T-helper 17 cell (primary cell): ENCODE data around the gene AFG1L. TPM values are rescaled to one million over a fixed set of nuclear protein-coding genes. Genes with fewer than 3 reads are reported as not detected.
A peak's percentile ranks its signal among the peaks of the same experiment; 100 is the strongest.
"Not testable (repeated sequence)": the region's sequence is repeated elsewhere in the genome, so short reads cannot be mapped to it uniquely, and the experiment has no call there.

Experiments used
- ATAC-seq: fragments of 150-1000 bp; cut with Tn5 transposase; 2 replicates; pipeline ENCODE4 v1.10.0; 2021; ENCODE audit warnings: mild to moderate bottlenecking, moderate library complexity
- DNase-seq, 3 donors: peaks; one replicate each; pipeline versions ENCODE4 v3.0.0 to v3.0.0-alpha.2; 2020 to 2021
- H3K9me3 ChIP-seq: one replicate; pipeline ENCODE4 v1.7.0; 2013; ENCODE audit warnings: low read length, mild to moderate bottlenecking; ENCODE audit not compliant: control insufficient read depth, poor library complexity, severe bottlenecking
- H3K27ac Mint-ChIP-seq: one replicate; pipeline ENCODE4 v1.8.0; 2022; ENCODE audit warnings: mild to moderate bottlenecking, moderate library complexity, mixed read lengths
- H3K27me3 Mint-ChIP-seq: one replicate; pipeline ENCODE4 v1.8.0; 2022; ENCODE audit warnings: mixed read lengths
- H3K36me3 Mint-ChIP-seq: one replicate; pipeline ENCODE4 v1.8.0; 2022; ENCODE audit warnings: low read depth, mixed read lengths
- H3K4me1 Mint-ChIP-seq: one replicate; pipeline ENCODE4 v1.8.0; 2022; ENCODE audit warnings: mild to moderate bottlenecking, mixed read lengths
- H3K4me3 Mint-ChIP-seq: one replicate; pipeline ENCODE4 v1.8.0; 2022; ENCODE audit warnings: mild to moderate bottlenecking, moderate library complexity, mixed read lengths
- total RNA-seq, 4 donors: library from RNA in 2 of 4; stranded (reverse) in 2 of 4; gene quantifications; one replicate each; pipeline ENCODE4 v1.2.3 and lab custom pipeline; 2022 to 2026

AFG1L gene
- total RNA-seq, 2 donors from 2014 or later, result 3.0 to 4.8 TPM

DNA sequence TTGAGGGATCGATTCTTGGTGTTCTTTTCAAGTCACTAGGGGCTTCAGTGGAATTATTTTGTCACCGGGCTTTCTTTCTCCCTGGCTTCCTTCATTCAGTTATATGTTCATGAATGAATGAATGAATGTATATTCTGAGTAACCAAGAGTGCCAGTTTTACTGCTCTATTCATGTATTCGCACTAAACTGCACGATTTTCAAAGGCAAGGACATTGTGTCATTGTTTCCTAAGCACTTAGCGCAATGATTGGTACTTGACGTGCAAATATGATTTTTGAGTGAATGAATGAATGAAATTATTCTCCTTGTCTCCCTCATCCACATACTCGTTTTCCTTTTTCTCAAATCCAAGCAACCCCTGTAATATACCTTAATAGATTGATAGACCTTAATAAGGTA, 822 bp downstream of the AFG1L start:
- H3K4me3 Mint-ChIP-seq, result peak overlapping the region; percentile 95
- peaks cover 19% of the 10 kb centered on the region for H3K4me1 Mint-ChIP-seq
- H3K9me3 ChIP-seq, result no peaks in the 10 kb centered on the region
- H3K27ac Mint-ChIP-seq, result peak overlapping the region; percentile 99
- peaks cover 5% of the 10 kb centered on the region for H3K36me3 Mint-ChIP-seq
- H3K27me3 Mint-ChIP-seq, result no peaks in the 10 kb centered on the region
- DNase-seq (no peak), ATAC-seq (no peak)

DNA sequence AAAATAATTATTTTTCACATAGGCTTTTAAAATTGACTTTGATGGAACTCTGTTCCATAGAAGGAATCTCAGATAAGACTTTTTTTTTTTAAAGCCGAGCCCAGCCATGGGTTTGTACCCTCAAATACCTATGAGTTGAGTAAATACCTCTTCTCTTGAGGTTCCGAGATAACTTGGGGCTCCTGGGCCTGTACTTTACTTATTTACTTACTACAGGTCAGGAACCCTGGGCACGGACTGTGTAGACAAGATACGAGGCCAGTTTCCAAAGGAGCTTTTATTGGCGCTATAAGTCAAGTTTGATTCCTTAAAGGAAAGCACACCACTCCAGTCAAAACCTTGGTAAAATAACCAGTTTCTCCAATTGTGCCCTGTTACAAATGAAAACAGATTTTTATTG, 7.5 kb downstream of the AFG1L start:
- no peaks in the 10 kb centered on the region for H3K9me3 ChIP-seq
- peaks cover 12% of the 10 kb centered on the region for H3K4me1 Mint-ChIP-seq
- H3K4me3 Mint-ChIP-seq, result no peak overlapping the region
- ATAC-seq (no peak), DNase-seq (no peak)
- no peaks in the 10 kb centered on the region for H3K27me3 Mint-ChIP-seq
- H3K36me3 Mint-ChIP-seq, result peaks cover 2% of the 10 kb centered on the region
- no peak overlapping the region for H3K27ac Mint-ChIP-seq

GRCh38 chr6:108304646-108305045, 9.8 kb downstream of the AFG1L start:
- H3K27me3 Mint-ChIP-seq, result no peaks in the 10 kb centered on the region
- H3K27ac Mint-ChIP-seq, result no peak overlapping the region
- ATAC-seq (no peak), DNase-seq (no peak)
- H3K4me1 Mint-ChIP-seq, result peaks cover 5% of the 10 kb centered on the region
- peaks cover 2% of the 10 kb centered on the region for H3K36me3 Mint-ChIP-seq
- no peak overlapping the region for H3K4me3 Mint-ChIP-seq
- no peaks in the 10 kb centered on the region for H3K9me3 ChIP-seq

- not testable (repeated sequence) for H3K27me3 Mint-ChIP-seq, DNase-seq
These were observed 13.8 kb downstream of the AFG1L start for GRCh38 chr6:108308641-108309040.

GRCh38 chr6:108309844-108310243, 15.0 kb downstream of the AFG1L start:
- no peak for DNase-seq
- H3K27me3 Mint-ChIP-seq, result no peaks in the 10 kb centered on the region
- peaks cover 6% of the 10 kb centered on the region for H3K4me1 Mint-ChIP-seq
- peaks cover 3% of the 10 kb centered on the region for H3K36me3 Mint-ChIP-seq
- no peaks in the 10 kb centered on the region for H3K9me3 ChIP-seq
- no peak overlapping the region for H3K27ac Mint-ChIP-seq
- ATAC-seq, result no peak
- no peak overlapping the region for H3K4me3 Mint-ChIP-seq

More at GRCh38 chr6:108308641-108309040, 13.8 kb downstream of the AFG1L start:
- H3K9me3 ChIP-seq, ATAC-seq, H3K27ac Mint-ChIP-seq, H3K36me3 Mint-ChIP-seq, H3K4me3 Mint-ChIP-seq, H3K4me1 Mint-ChIP-seq: not testable (repeated sequence)

DNA sequence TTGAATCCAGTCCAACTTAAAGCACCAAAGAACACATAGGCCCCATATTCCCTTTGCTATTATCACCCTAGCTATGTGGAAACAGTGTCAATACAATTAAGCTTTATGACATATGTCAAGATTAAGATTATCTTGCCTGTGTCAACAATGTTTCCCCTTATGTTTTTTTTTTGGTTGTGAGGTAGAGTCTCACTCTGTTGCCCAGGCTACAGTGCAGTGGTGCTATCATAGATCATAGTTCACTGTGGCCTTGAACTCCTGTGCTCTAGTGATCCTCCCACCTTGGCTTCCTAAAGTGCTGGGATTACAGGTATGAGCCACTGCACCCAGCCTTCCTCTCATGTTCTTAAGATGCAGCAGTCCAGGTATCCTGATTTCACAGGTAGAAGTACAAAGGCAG, 17.8 kb downstream of the AFG1L start:
- no peak for ATAC-seq
- H3K36me3 Mint-ChIP-seq, result peaks cover 6% of the 10 kb centered on the region
- peaks cover 6% of the 10 kb centered on the region for H3K4me1 Mint-ChIP-seq
- H3K27ac Mint-ChIP-seq, result no peak overlapping the region
- no peak for DNase-seq
- H3K4me3 Mint-ChIP-seq, result no peak overlapping the region
- no peaks in the 10 kb centered on the region for H3K27me3 Mint-ChIP-seq
- no peaks in the 10 kb centered on the region for H3K9me3 ChIP-seq

- ATAC-seq (no peak), DNase-seq (no peak)
- H3K4me3 Mint-ChIP-seq, result no peak overlapping the region
- H3K4me1 Mint-ChIP-seq, result no peaks in the 10 kb centered on the region
- no peaks in the 10 kb centered on the region for H3K9me3 ChIP-seq
- no peaks in the 10 kb centered on the region for H3K27me3 Mint-ChIP-seq
- peaks cover 3% of the 10 kb centered on the region for H3K36me3 Mint-ChIP-seq
- no peak overlapping the region for H3K27ac Mint-ChIP-seq
These were observed 26.4 kb downstream of the AFG1L start for GRCh38 chr6:108321253-108321747.

DNA sequence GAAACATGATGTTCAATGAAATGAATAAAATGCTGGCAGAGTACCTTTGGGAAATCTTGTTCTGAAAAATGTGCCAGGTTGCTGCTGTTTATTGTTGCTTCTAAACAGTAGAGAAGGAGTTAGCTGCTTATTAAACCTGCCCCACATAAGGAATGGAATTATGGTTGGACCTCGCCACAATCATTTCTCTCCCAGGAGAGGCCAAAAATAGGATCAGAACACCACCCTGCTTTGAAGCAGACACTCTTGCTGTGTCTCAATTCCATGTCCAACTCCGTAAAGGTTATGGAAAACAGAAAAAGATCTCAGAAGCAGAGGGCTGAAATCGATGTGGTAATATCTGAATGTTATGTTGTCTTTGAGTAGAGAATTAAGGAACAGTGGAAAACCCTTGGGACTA, 27.9 kb downstream of the AFG1L start:
- Mint-ChIP-seq H3K27me3 (no peaks in the 10 kb centered on the region), H3K4me3 (no peak overlapping the region), H3K4me1 (no peaks in the 10 kb centered on the region), H3K36me3 (peaks cover 3% of the 10 kb centered on the region), H3K27ac (no peak overlapping the region)
- no peak for ATAC-seq
- no peaks in the 10 kb centered on the region for H3K9me3 ChIP-seq
- DNase-seq, result no peak

GRCh38 chr6:108323710-108324466, 29.0 kb downstream of the AFG1L start:
- Mint-ChIP-seq H3K27ac (no peak overlapping the region), H3K36me3 (peaks cover 3% of the 10 kb centered on the region), H3K27me3 (no peaks in the 10 kb centered on the region), H3K4me3 (no peak overlapping the region), H3K4me1 (no peaks in the 10 kb centered on the region)
- DNase-seq, result no peak
- ATAC-seq, result no peak
- no peaks in the 10 kb centered on the region for H3K9me3 ChIP-seq

DNA sequence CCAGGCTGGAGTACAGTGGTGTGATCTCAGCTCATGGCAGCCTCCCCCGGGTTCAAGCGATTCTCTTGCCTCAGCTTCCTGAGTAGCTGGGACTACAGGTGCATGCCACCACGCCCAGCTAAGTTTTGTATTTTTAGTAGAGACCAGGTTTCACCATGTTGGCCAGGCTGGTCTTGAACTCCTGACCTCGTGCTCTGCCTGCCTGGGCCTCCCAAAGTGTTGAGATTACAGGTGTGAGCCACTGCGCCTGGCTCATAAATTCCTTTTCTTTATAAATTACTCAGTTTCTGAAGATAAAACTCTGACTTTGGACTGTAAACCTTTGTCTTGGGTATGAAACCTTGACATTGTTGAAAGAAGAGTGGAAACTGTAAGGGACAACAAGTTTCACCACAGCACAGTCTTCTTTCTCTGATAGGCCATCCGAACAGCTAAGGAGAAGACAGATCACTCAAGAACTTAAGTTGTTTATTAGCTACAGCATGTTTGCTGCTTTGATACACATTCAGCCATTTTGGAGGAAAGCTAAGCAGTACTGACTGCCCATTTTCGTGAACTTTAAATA, 35.4 kb downstream of the AFG1L start:
- not testable (repeated sequence) for H3K36me3 Mint-ChIP-seq, H3K27me3 Mint-ChIP-seq, H3K4me1 Mint-ChIP-seq, ATAC-seq, H3K9me3 ChIP-seq, H3K4me3 Mint-ChIP-seq, DNase-seq, H3K27ac Mint-ChIP-seq

- Mint-ChIP-seq H3K27me3 (no peaks in the 10 kb centered on the region), H3K4me1 (no peaks in the 10 kb centered on the region)
These were observed 36.0 kb downstream of the AFG1L start for GRCh38 chr6:108330806-108331205.

DNA sequence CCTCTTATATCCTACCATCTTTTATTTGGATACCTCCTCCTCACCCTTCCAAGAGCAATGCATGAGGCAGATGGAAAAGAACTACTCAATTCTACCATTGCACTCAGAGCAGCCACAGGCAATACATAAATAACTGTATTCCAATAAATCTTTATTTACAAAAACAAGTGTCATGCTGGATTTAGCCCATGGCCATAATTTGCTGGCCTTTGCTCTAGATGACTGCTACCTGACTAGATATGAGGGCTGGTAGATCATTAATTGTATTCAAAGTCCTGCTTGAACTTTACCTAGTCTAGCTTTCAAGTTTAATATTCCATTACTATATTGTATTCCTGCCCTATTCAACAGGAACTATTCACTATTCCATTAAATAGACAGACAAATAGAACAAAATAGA, 37.1 kb downstream of the AFG1L start:
- H3K36me3 Mint-ChIP-seq, result peaks cover 5% of the 10 kb centered on the region
- no peaks in the 10 kb centered on the region for H3K27me3 Mint-ChIP-seq
- H3K9me3 ChIP-seq, result no peaks in the 10 kb centered on the region
- no peak for ATAC-seq
- H3K27ac Mint-ChIP-seq, result no peak overlapping the region
- no peak for DNase-seq
- H3K4me3 Mint-ChIP-seq, result no peak overlapping the region
- H3K4me1 Mint-ChIP-seq, result no peaks in the 10 kb centered on the region

More at GRCh38 chr6:108330806-108331205, 36.0 kb downstream of the AFG1L start:
- no peak for DNase-seq
- H3K4me3 Mint-ChIP-seq, result no peak overlapping the region
- H3K27ac Mint-ChIP-seq, result no peak overlapping the region
- H3K36me3 Mint-ChIP-seq, result peaks cover 5% of the 10 kb centered on the region
- no peaks in the 10 kb centered on the region for H3K9me3 ChIP-seq
- no peak for ATAC-seq

- no peak overlapping the region for H3K27ac Mint-ChIP-seq
- H3K9me3 ChIP-seq, result no peaks in the 10 kb centered on the region
- DNase-seq (no peak), ATAC-seq (no peak)
- H3K36me3 Mint-ChIP-seq, result peaks cover 6% of the 10 kb centered on the region
- no peak overlapping the region for H3K4me3 Mint-ChIP-seq
- H3K4me1 Mint-ChIP-seq, result no peaks in the 10 kb centered on the region
- H3K27me3 Mint-ChIP-seq, result no peaks in the 10 kb centered on the region
These were observed 42.1 kb downstream of the AFG1L start for GRCh38 chr6:108336971-108337370.

DNA sequence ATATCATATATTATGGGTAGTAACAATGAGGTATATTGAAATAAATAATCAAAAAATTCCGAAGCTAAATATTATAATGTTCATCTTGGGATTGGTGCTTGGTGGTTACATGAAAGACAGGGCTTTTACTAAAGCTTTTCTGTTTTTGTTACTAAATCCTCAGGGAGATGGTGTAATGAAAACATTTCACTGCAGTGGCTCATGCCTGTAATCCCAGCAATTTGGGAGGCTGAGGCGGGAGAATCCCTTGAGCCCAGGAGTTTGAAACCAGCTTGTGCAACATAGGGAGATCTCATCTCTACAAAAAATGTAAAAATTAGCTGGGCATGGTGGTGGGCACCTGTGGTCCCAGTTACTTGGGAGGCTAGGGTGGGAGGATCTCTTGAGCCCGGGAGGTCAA, 42.9 kb downstream of the AFG1L start:
- no peaks in the 10 kb centered on the region for H3K4me1 Mint-ChIP-seq
- H3K4me3 Mint-ChIP-seq, result no peak overlapping the region
- H3K36me3 Mint-ChIP-seq, result peaks cover 6% of the 10 kb centered on the region
- ATAC-seq (no peak), DNase-seq (no peak)
- H3K9me3 ChIP-seq, result no peaks in the 10 kb centered on the region
- H3K27ac Mint-ChIP-seq, result no peak overlapping the region
- no peaks in the 10 kb centered on the region for H3K27me3 Mint-ChIP-seq
